A549 (cell line): ENCODE measurements around the gene CPPED1. TPM values are rescaled to one million over a fixed set of nuclear protein-coding genes. Genes with fewer than 3 reads are reported as not detected.

Experiments used
- ATAC-seq, 2 experiments: fragments of 200-7000 bp in 1 of 2; fragments of >200 bp in 1 of 2; cut with Nextera tagmentation in 1 of 2; cut with Tn5 transposase in 1 of 2; 3 replicates each; pipeline versions ENCODE4 v1.8.0 to v1.9.1; 2018 to 2020; ENCODE audit warnings: mild to moderate bottlenecking in 1 of 2, moderate library complexity in 1 of 2
- CTCF ChIA-PET: fragments of 300-600 bp; sonication (Branson Sonifier 250); formaldehyde crosslinking; extraction: SDS; loops from one replicate; lab custom pipeline; 2021; ENCODE audit warnings: antibody characterized with exemption, inconsistent platforms; lab: Yijun Ruan, JAX
- POLR2A ChIA-PET: fragments of 350-600 bp; formaldehyde crosslinking; extraction: SDS; loops from one replicate; lab custom pipeline; 2021; ENCODE audit warnings: antibody characterized with exemption, inconsistent platforms; lab: Yijun Ruan, JAX
- DNase-seq, 2 experiments: peaks; one replicate each; pipeline versions ENCODE4 v3.0.0 to v3.0.0-alpha.2; 2011 to 2016; ENCODE audit warnings: low read depth in 1 of 2, low spot score in 1 of 2
- FAIRE-seq: peaks from 2 replicates; lab custom pipeline; 2011; peaks lifted over from hg19 to GRCh38; lab: Jason Lieb, UNC
- H3K27ac ChIP-seq, 2 experiments: fragments of >200 bp; sonication (Bioruptor Twin); formaldehyde crosslinking; 3 replicates each; pipeline ENCODE4 v1.5.1; 2016 to 2017
- H3K4me1 ChIP-seq: fragments of >200 bp; sonication (Bioruptor Twin); formaldehyde crosslinking; 3 replicates; pipeline ENCODE4 v1.6.1; 2016
- H3K4me2 ChIP-seq: fragments of >200 bp; sonication (Bioruptor Twin); formaldehyde crosslinking; 3 replicates; pipeline ENCODE4 v1.6.1; 2016
- H3K4me3 ChIP-seq: fragments of >200 bp; sonication (Bioruptor Twin); formaldehyde crosslinking; 3 replicates; pipeline ENCODE4 v1.5.1; 2016
- H3K9me3 ChIP-seq: fragments of >200 bp; sonication (Bioruptor Twin); formaldehyde crosslinking; 3 replicates; pipeline ENCODE4 v1.6.1; 2016
- CEBPB ChIP-seq, 2 experiments: fragments of >200 bp in 1 of 2; sonication (Bioruptor Twin) in 1 of 2; formaldehyde crosslinking in 1 of 2; IDR thresholded peaks; 2 replicates each; pipeline ENCODE4 v1.6.1; 2012 to 2016
- CHD2 ChIP-seq: fragments of 150-350 bp; IDR thresholded peaks from 2 replicates; pipeline ENCODE4 v1.6.1; 2014; ENCODE audit warnings: low read length; ENCODE audit not compliant: partially characterized antibody
- CHD4 ChIP-seq: fragments of 200-600 bp; sonication (generic); IDR thresholded peaks from 2 replicates; pipeline ENCODE4 v1.6.1; 2016; ENCODE audit warnings: antibody characterized with exemption, mild to moderate bottlenecking, borderline replicate concordance
- CTCF ChIP-seq: fragments of >200 bp; sonication (Bioruptor Twin); formaldehyde crosslinking; IDR thresholded peaks from 3 replicates; pipeline ENCODE4 v1.5.1; 2016
- E2F6 ChIP-seq: IDR thresholded peaks from 2 replicates; pipeline ENCODE4 v1.6.1; 2012; ENCODE audit warnings: low read depth, borderline replicate concordance
- EHF ChIP-seq: fragments of 250-450 bp; sonication (Bioruptor Pico); IDR thresholded peaks from 2 replicates; pipeline ENCODE4 v1.5.0; 2020; ENCODE audit warnings: mild to moderate bottlenecking
- FOSB ChIP-seq: fragments of 250-450 bp; sonication (Bioruptor Pico); IDR thresholded peaks from 2 replicates; pipeline ENCODE4 v1.5.0; 2020; ENCODE audit warnings: mild to moderate bottlenecking, moderate library complexity
- FOSL2 ChIP-seq, 2 experiments: fragments of 450-650 bp in 1 of 2; fragments of >200 bp in 1 of 2; sonication (Bioruptor Twin) in 1 of 2; formaldehyde crosslinking; IDR thresholded peaks; 2 replicates each; pipeline versions ENCODE4 v1.5.0 to v1.6.1; 2016 to 2020; ENCODE audit warnings: mild to moderate bottlenecking in 1 of 2, moderate library complexity in 1 of 2
- GATA3 ChIP-seq: IDR thresholded peaks from 2 replicates; pipeline ENCODE4 v1.6.1; 2012; ENCODE audit warnings: borderline replicate concordance
- HOXB5 ChIP-seq: fragments of 250-450 bp; sonication (Bioruptor Pico); IDR thresholded peaks from 2 replicates; pipeline ENCODE4 v1.5.0; 2020; ENCODE audit warnings: mild to moderate bottlenecking, moderate library complexity
- JUN ChIP-seq, 2 experiments: fragments of >200 bp; sonication (Bioruptor Twin); formaldehyde crosslinking; IDR thresholded peaks; 2 replicates in 1 of 2; 3 replicates in 1 of 2; pipeline ENCODE4 v1.6.1; 2016 to 2017
- MAFK ChIP-seq: fragments of 450-650 bp; IDR thresholded peaks from 2 replicates; pipeline ENCODE4 v1.6.1; 2014; ENCODE audit not compliant: partially characterized antibody
- MAZ ChIP-seq: fragments of 150-350 bp; IDR thresholded peaks from 2 replicates; pipeline ENCODE4 v1.6.1; 2014; ENCODE audit warnings: antibody characterized with exemption, low read depth, low read length, borderline replicate concordance
- NFE2L2 ChIP-seq: fragments of 150-350 bp; conservative IDR thresholded peaks from 2 replicates; pipeline ENCODE4 v1.6.1; 2014; ENCODE audit warnings: low read length
- POLR2A ChIP-seq: IDR thresholded peaks from 2 replicates; pipeline ENCODE4 v1.6.1; 2012; ENCODE audit warnings: mild to moderate bottlenecking, low read length
- POLR2AphosphoS2 ChIP-seq: conservative IDR thresholded peaks from 2 replicates; pipeline ENCODE4 v1.6.1; 2012; ENCODE audit warnings: low read length, improper control_type of control experiment, inconsistent platforms
- RFX5 ChIP-seq: fragments of 450-650 bp; IDR thresholded peaks from 2 replicates; pipeline ENCODE4 v1.7.1; 2014; ENCODE audit warnings: antibody characterized with exemption, mild to moderate bottlenecking, moderate library complexity
- SREBF2 ChIP-seq: fragments of 450-650 bp; IDR thresholded peaks from 2 replicates; pipeline ENCODE4 v1.6.1; 2014; ENCODE audit warnings: mild to moderate bottlenecking, moderate library complexity
- TFCP2L1 ChIP-seq: fragments of 250-450 bp; sonication (Bioruptor Pico); IDR thresholded peaks from 2 replicates; pipeline ENCODE4 v1.5.0; 2021; ENCODE audit warnings: mild to moderate bottlenecking
- ZFP36 ChIP-seq: fragments of 450-650 bp; IDR thresholded peaks from 2 replicates; pipeline ENCODE4 v1.6.1; 2014; ENCODE audit warnings: borderline replicate concordance; ENCODE audit not compliant: partially characterized antibody
- WGBS: methylation state at CpG from one replicate; pipeline ENCODE4 v1.1.6; 2017; ENCODE audit errors: missing lambda C conversion rate; 5-methylcytosine and 5-hydroxymethylcytosine counted together
- polyA minus RNA-seq: library from RNA; depleted of rRNA, polyadenylated mRNA; stranded (reverse); fragments of >200 nt; gene quantifications from 2 replicates; pipeline ENCODE4 v1.2.3, GENCODE V29; 2011; rRNA and poly(A)+ RNA removed
- polyA plus RNA-seq, 4 experiments: library from polyadenylated mRNA; depleted of rRNA in 3 of 4; stranded (reverse); fragments of >200 nt; fragmentation: RNase III in 1 of 4; extraction: RNeasy Plus Mini Kit Qiagen cat#74134 plus additional on column Dnase treatment in 1 of 4; gene quantifications; 2 replicates in 3 of 4; 3 replicates in 1 of 4; pipeline ENCODE4 v1.2.3, GENCODE V29; 2011 to 2017
- TF ChIP-seq, protein P1 (sequence below): fragments of 250-450 bp; sonication (Bioruptor Pico); IDR thresholded peaks from 2 replicates; pipeline ENCODE4 v1.5.0; 2021; ENCODE audit warnings: mild to moderate bottlenecking, moderate library complexity, borderline replicate concordance
- TF ChIP-seq, protein P2 (sequence below): fragments of 200-600 bp; sonication (generic); IDR thresholded peaks from 2 replicates; pipeline ENCODE4 v1.6.1; 2016; ENCODE audit warnings: antibody characterized with exemption, mild to moderate bottlenecking, moderate library complexity
- TF ChIP-seq, protein P3 (sequence below): fragments of >200 bp; sonication (Bioruptor Twin); formaldehyde crosslinking; IDR thresholded peaks from 3 replicates; pipeline ENCODE4 v1.6.1; 2016
- TF ChIP-seq, protein P4 (sequence below): fragments of 250-450 bp; sonication (Bioruptor Pico); IDR thresholded peaks from 2 replicates; pipeline ENCODE4 v1.5.0; 2020; ENCODE audit warnings: low read depth, mild to moderate bottlenecking, moderate library complexity

CPPED1 gene, protein sequence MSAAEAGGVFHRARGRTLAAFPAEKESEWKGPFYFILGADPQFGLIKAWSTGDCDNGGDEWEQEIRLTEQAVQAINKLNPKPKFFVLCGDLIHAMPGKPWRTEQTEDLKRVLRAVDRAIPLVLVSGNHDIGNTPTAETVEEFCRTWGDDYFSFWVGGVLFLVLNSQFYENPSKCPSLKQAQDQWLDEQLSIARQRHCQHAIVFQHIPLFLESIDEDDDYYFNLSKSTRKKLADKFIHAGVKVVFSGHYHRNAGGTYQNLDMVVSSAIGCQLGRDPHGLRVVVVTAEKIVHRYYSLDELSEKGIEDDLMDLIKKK
- polyA plus RNA-seq (2011; rRNA removed) (30.5 and 31.3 TPM in 2 replicates), polyA plus RNA-seq (2017; fragmentation: RNase III; extraction: RNeasy Plus Mini Kit Qiagen cat#74134 plus additional on column Dnase treatment) (16.1 to 17.5 TPM (median 16.8 TPM) in 3 replicates), polyA minus RNA-seq (32.3 and 35.1 TPM in 2 replicates)
- 9.9 and 11.6 TPM in 2 replicates for polyA plus RNA-seq (2012; cell fraction: cytosol; rRNA removed)
- 10.7 and 11.9 TPM in 2 replicates for polyA plus RNA-seq (2012; cell fraction: nucleus; rRNA removed)

- WGBS = 5% methylated on average over 23 of the region's 56 CpGs
- DNase-seq (peak; percentile 90 to 94), ATAC-seq (peak; percentile 97), FAIRE-seq (no peak)
- ChIA-PET CTCF (no interaction called here), POLR2A (interaction anchor here (0.5 to 1.2 kb wide), 6 partner anchors 13 to 190 kb away, joined by 3 to 5 read pairs (median 3); no protein-coding TSS in a partner anchor)
- Histone ChIP-seq H3K4me1 (peaks cover 23% of the 10 kb centered on the region), H3K27ac (peak within 1 kb of the TSS; percentile 94 to 96), H3K4me3 (peak within 1 kb of the TSS; percentile 71), H3K4me2 (peak within 1 kb of the TSS; percentile 75), H3K9me3 (no peaks in the 10 kb centered on the region)
- TF ChIP-seq, protein P1, sequence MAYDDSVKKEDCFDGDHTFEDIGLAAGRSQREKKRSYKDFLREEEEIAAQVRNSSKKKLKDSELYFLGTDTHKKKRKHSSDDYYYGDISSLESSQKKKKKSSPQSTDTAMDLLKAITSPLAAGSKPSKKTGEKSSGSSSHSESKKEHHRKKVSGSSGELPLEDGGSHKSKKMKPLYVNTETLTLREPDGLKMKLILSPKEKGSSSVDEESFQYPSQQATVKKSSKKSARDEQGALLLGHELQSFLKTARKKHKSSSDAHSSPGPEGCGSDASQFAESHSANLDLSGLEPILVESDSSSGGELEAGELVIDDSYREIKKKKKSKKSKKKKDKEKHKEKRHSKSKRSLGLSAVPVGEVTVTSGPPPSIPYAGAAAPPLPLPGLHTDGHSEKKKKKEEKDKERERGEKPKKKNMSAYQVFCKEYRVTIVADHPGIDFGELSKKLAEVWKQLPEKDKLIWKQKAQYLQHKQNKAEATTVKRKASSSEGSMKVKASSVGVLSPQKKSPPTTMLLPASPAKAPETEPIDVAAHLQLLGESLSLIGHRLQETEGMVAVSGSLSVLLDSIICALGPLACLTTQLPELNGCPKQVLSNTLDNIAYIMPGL (CRISPR knock-in tag) = peak; percentile 58; the same call in 1 of the 2 replicates
- TF ChIP-seq, protein P2, sequence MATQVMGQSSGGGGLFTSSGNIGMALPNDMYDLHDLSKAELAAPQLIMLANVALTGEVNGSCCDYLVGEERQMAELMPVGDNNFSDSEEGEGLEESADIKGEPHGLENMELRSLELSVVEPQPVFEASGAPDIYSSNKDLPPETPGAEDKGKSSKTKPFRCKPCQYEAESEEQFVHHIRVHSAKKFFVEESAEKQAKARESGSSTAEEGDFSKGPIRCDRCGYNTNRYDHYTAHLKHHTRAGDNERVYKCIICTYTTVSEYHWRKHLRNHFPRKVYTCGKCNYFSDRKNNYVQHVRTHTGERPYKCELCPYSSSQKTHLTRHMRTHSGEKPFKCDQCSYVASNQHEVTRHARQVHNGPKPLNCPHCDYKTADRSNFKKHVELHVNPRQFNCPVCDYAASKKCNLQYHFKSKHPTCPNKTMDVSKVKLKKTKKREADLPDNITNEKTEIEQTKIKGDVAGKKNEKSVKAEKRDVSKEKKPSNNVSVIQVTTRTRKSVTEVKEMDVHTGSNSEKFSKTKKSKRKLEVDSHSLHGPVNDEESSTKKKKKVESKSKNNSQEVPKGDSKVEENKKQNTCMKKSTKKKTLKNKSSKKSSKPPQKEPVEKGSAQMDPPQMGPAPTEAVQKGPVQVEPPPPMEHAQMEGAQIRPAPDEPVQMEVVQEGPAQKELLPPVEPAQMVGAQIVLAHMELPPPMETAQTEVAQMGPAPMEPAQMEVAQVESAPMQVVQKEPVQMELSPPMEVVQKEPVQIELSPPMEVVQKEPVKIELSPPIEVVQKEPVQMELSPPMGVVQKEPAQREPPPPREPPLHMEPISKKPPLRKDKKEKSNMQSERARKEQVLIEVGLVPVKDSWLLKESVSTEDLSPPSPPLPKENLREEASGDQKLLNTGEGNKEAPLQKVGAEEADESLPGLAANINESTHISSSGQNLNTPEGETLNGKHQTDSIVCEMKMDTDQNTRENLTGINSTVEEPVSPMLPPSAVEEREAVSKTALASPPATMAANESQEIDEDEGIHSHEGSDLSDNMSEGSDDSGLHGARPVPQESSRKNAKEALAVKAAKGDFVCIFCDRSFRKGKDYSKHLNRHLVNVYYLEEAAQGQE = peak; percentile 34; the same call in 1 of the 2 replicates
- TF ChIP-seq CEBPB (IDR thresholded peaks at IDR 0.05) (no peak), RFX5 (0 out of 2 replicates have a peak, but pooled peaks have one; percentile 70), NFE2L2 (no peak), CHD2 (peak; percentile 12), CHD4 (peak; percentile 96), TFCP2L1 (CRISPR knock-in tag) (peak; percentile 62; the same call in 1 of the 2 replicates), CTCF (peak; percentile 24; the same call in 2 of the 3 replicates), MAZ (peak; percentile 66; the same call in 1 of the 2 replicates), GATA3 (no peak; the same call in 1 of the 2 replicates), EHF (CRISPR knock-in tag) (peak; percentile 57), POLR2AphosphoS2 (no peak), MAFK (no peak), ZFP36 (no peak), SREBF2 (no peak), JUN (IDR thresholded peaks at IDR 0.05) (peak; percentile 81 to 94), FOSB (0 out of 2 replicates have a peak, but pooled peaks have one; percentile 47), E2F6 (peak; percentile 63; the same call in 1 of the 2 replicates), FOSL2 (IDR thresholded peaks at IDR 0.05) (no peak), FOSL2 (CRISPR knock-in tag; IDR thresholded peaks at IDR 0.05) (peak; percentile 51; the same call in 1 of the 2 replicates), POLR2A (peak; percentile 73), HOXB5 (CRISPR knock-in tag) (peak; percentile 64; the same call in 1 of the 2 replicates)
- TF ChIP-seq, protein P3, sequence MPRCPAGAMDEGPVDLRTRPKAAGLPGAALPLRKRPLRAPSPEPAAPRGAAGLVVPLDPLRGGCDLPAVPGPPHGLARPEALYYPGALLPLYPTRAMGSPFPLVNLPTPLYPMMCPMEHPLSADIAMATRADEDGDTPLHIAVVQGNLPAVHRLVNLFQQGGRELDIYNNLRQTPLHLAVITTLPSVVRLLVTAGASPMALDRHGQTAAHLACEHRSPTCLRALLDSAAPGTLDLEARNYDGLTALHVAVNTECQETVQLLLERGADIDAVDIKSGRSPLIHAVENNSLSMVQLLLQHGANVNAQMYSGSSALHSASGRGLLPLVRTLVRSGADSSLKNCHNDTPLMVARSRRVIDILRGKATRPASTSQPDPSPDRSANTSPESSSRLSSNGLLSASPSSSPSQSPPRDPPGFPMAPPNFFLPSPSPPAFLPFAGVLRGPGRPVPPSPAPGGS = no peak
- TF ChIP-seq, protein P4, sequence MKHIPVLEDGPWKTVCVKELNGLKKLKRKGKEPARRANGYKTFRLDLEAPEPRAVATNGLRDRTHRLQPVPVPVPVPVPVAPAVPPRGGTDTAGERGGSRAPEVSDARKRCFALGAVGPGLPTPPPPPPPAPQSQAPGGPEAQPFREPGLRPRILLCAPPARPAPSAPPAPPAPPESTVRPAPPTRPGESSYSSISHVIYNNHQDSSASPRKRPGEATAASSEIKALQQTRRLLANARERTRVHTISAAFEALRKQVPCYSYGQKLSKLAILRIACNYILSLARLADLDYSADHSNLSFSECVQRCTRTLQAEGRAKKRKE (CRISPR knock-in tag) = 0 out of 2 replicates have a peak, but pooled peaks have one; percentile 18
Observed at GRCh38 chr16:12803203-12804093, at the start of gene CPPED1. Gene CPPED1, minus strand, starts transcription at chr16:12803887. Its CDS starts 111 bp downstream, at chr16:12803776.
